HepG2 (cell line): ENCODE results near the gene SAPCD1. TPM values are rescaled to one million over a fixed set of nuclear protein-coding genes. Genes with fewer than 3 reads are reported as not detected.

Experiments
- AHDC1 ChIP-seq: sonication (generic); formaldehyde crosslinking; IDR thresholded peaks from 2 replicates; pipeline ENCODE4 v1.5.1; 2020; ENCODE audit warnings: mild to moderate bottlenecking, missing genetic modification reagents, borderline replicate concordance
- CEBPG ChIP-seq: IDR thresholded peaks from 2 replicates; pipeline ENCODE4 v1.6.1; 2016
- FOSL1 ChIP-seq: sonication (generic); formaldehyde crosslinking; IDR thresholded peaks from 2 replicates; pipeline ENCODE4 v1.9.0; 2021; ENCODE audit warnings: missing genetic modification reagents, borderline replicate concordance
- HDAC1 ChIP-seq: sonication (generic); formaldehyde crosslinking; IDR thresholded peaks from 2 replicates; pipeline ENCODE4 v1.5.1; 2020; ENCODE audit warnings: mild to moderate bottlenecking, missing genetic modification reagents
- MEF2D ChIP-seq: sonication (generic); formaldehyde crosslinking; IDR thresholded peaks from 2 replicates; pipeline ENCODE4 v1.5.1; 2020; ENCODE audit warnings: mild to moderate bottlenecking, missing genetic modification reagents
- RCOR2 ChIP-seq: IDR thresholded peaks from 2 replicates; pipeline ENCODE4 v1.6.1; 2016; ENCODE audit warnings: missing biosample characterization, missing genetic modification reagents
- RELA ChIP-seq: sonication (generic); formaldehyde crosslinking; IDR thresholded peaks from 2 replicates; pipeline ENCODE4 v1.4.0; 2020; ENCODE audit warnings: missing genetic modification reagents
- RFXANK ChIP-seq: IDR thresholded peaks from 2 replicates; pipeline ENCODE4 v1.6.1; 2016
- SPEN ChIP-seq: sonication (generic); formaldehyde crosslinking; IDR thresholded peaks from 2 replicates; pipeline ENCODE4 v1.5.1; 2020; ENCODE audit warnings: low read depth, mild to moderate bottlenecking, missing genetic modification reagents
- ZNF10 ChIP-seq: sonication (generic); formaldehyde crosslinking; IDR thresholded peaks from 2 replicates; pipeline ENCODE4 v1.4.0; 2020; ENCODE audit warnings: mild to moderate bottlenecking, low read depth, missing genetic modification reagents, borderline replicate concordance
- ZNF12 ChIP-seq: sonication (generic); formaldehyde crosslinking; IDR thresholded peaks from 2 replicates; pipeline ENCODE4 v1.5.0; 2020; ENCODE audit warnings: missing genetic modification reagents
- ZNF263 ChIP-seq: sonication (generic); formaldehyde crosslinking; IDR thresholded peaks from 2 replicates; pipeline ENCODE4 v1.4.0; 2020; ENCODE audit warnings: missing genetic modification reagents
- ZNF280B ChIP-seq: sonication (generic); formaldehyde crosslinking; IDR thresholded peaks from 2 replicates; pipeline ENCODE4 v1.5.0; 2020; ENCODE audit warnings: missing genetic modification reagents, mild to moderate bottlenecking, borderline replicate concordance
- ZNF414 ChIP-seq: sonication (generic); formaldehyde crosslinking; IDR thresholded peaks from 2 replicates; pipeline ENCODE4 v1.5.0; 2020; ENCODE audit warnings: missing genetic modification reagents
- ZNF552 ChIP-seq: sonication (generic); formaldehyde crosslinking; IDR thresholded peaks from 2 replicates; pipeline ENCODE4 v1.9.0; 2022; ENCODE audit warnings: missing genetic modification reagents, mild to moderate bottlenecking, borderline replicate concordance
- ZNF691 ChIP-seq: sonication (generic); formaldehyde crosslinking; IDR thresholded peaks from 2 replicates; pipeline ENCODE4 v1.4.0; 2020; ENCODE audit warnings: missing genetic modification reagents, low read depth, mild to moderate bottlenecking, borderline replicate concordance
- ZNF720 ChIP-seq: sonication (generic); formaldehyde crosslinking; IDR thresholded peaks from 2 replicates; pipeline ENCODE4 v1.4.0; 2020; ENCODE audit warnings: missing genetic modification reagents
- ZNF761 ChIP-seq: sonication (generic); formaldehyde crosslinking; conservative IDR thresholded peaks from 2 replicates; pipeline ENCODE4 v1.4.0; 2020; ENCODE audit warnings: mild to moderate bottlenecking, missing genetic modification reagents
- ZNF891 ChIP-seq: sonication (generic); formaldehyde crosslinking; IDR thresholded peaks from 2 replicates; pipeline ENCODE4 v1.5.0; 2020; ENCODE audit warnings: mild to moderate bottlenecking, missing genetic modification reagents
- ZUFSP ChIP-seq: sonication (generic); formaldehyde crosslinking; IDR thresholded peaks from 2 replicates; pipeline ENCODE4 v1.9.0; 2021; ENCODE audit warnings: missing genetic modification reagents, mild to moderate bottlenecking, borderline replicate concordance
- polyA plus RNA-seq, 8 experiments: library from polyadenylated mRNA; depleted of rRNA in 3 of 8; stranded (reverse) in 7 of 8; unstranded in 1 of 8; fragments of >200 nt; fragmentation: Illumina TruSeq in 4 of 8; extraction: Trizol in 4 of 8; gene quantifications; 2 replicates each; pipeline versions ENCODE4 v1.2.1 to v1.2.3, GENCODE V29; 2011 to 2016; ENCODE audit warnings: low read depth in 4 of 8, missing spikeins in 1 of 8, mixed read lengths in 1 of 8; ENCODE audit not compliant: insufficient read depth in 1 of 8
- total RNA-seq, 5 experiments: library from RNA; depleted of rRNA; stranded (reverse); fragments of >200 nt; fragmentation: Illumina TruSeq; extraction: Trizol; gene quantifications; 2 replicates each; pipeline ENCODE4 v1.2.3, GENCODE V29; 2016; ENCODE audit warnings: low read depth in 1 of 5

SAPCD1 gene
- total and polyA plus RNA-seq, 2 of the 13 experiments (the other 11 are each of a cell fraction or from before 2014, with no cell fraction given): 2.5 to 3.9 TPM

GRCh38 chr6:31776989-31777666 is 14.7 kb downstream of the SAPCD1 start, which contains the start of gene VWA7 (continued):
- peak; percentile 64 for TF ChIP-seq HDAC1 (CRISPR knock-in tag)
- TF ChIP-seq RFXANK (CRISPR knock-in tag): no peak
- TF ChIP-seq ZNF891: no peak
- peak; percentile 94 for TF ChIP-seq ZNF414 (CRISPR knock-in tag)
- TF ChIP-seq ZNF720 (CRISPR knock-in tag): no peak
- peak; percentile 94 for TF ChIP-seq MEF2D (CRISPR knock-in tag)
- no peak for TF ChIP-seq ZUFSP
- peak; percentile 72 for TF ChIP-seq AHDC1 (CRISPR knock-in tag)
- TF ChIP-seq RELA (CRISPR knock-in tag): no peak
- peak; percentile 60 for TF ChIP-seq SPEN (CRISPR knock-in tag)
- TF ChIP-seq ZNF280B (CRISPR knock-in tag): no peak
- TF ChIP-seq ZNF691 (CRISPR knock-in tag): peak; percentile 81; the same call in 1 of the 2 replicates
- TF ChIP-seq CEBPG: peak; percentile 33; the same call in 1 of the 2 replicates
- no peak for TF ChIP-seq ZNF10 (CRISPR knock-in tag)
- TF ChIP-seq ZNF12 (CRISPR knock-in tag): no peak
- no peak for TF ChIP-seq ZNF761 (CRISPR knock-in tag)
- TF ChIP-seq RCOR2 (CRISPR knock-in tag): no peak
- no peak for TF ChIP-seq FOSL1 (CRISPR knock-in tag)
- TF ChIP-seq ZNF263 (CRISPR knock-in tag): peak; percentile 83
- no peak for TF ChIP-seq ZNF552 (CRISPR knock-in tag)
